A204.1 (cell line): ENCODE data around the gene NUP214.

Source experiments
- FAIRE-seq: peaks from 2 replicates; lab custom pipeline; 2012; peaks lifted over from hg19 to GRCh38; lab: Jason Lieb, UNC

NUP214 gene

GRCh38 chr9:131277287-131277909 is 152.0 kb downstream of the NUP214 start:
- no peak for FAIRE-seq

DNA sequence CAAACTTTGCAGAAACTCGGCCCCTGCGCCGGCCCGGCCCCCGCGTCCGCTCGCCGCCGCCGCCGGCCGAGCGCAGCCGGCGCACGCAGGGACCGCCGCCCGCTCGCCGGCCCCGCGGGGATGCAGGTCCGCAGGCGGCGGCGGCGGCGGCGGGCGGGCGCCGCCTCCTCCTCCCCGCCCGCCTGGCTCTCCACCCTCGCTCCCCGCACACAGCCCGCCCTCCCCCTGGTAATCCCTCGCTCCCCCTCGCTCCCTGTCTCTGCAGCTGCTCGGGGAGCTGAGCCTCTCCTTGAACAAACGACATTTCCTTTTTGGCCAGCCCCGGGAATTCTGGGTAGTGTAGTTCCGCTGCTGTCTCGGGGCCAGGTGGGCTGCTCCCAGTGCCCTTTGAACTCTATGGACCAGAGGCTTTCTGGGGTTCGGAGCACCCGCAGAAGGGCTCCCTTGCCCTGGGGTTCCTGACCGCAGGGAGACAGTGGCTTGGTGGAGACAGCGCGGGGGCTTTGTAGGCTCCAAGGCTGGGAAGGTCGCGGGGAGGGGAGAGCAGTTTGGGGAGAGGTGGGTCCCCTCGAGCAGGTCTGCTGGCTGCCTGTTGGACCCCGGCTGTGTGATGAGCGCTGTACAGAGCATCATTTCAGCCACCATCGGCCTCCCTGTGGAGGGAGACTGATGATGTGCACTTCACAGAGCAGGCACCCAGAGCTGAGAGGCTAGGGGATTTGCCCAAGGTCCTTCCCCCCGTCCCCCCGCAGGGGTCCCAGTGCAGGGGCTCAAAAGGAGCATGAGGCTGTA is 152.7 kb downstream of the NUP214 start:
- no peak for FAIRE-seq

DNA sequence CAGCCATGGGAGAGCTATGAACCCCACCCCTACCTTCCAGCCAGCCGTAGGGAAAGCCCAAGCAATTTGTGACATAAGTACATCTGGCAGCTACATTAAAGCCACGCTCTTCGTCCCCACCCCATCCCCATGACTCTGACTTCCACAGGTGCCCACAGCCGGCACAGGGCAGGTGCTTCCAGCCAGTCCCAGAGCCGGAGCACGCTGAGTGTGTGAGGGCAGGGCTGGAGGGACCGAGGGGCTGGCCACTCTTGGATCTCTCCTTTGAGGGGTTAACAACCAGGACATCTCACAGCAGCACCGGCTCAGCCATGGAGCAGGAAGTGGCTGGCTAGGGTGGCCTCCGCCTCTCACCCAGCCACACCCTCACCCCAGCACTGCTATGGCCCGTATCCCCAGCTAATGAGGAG is 153.3 kb downstream of the NUP214 start:
- no peak for FAIRE-seq

DNA sequence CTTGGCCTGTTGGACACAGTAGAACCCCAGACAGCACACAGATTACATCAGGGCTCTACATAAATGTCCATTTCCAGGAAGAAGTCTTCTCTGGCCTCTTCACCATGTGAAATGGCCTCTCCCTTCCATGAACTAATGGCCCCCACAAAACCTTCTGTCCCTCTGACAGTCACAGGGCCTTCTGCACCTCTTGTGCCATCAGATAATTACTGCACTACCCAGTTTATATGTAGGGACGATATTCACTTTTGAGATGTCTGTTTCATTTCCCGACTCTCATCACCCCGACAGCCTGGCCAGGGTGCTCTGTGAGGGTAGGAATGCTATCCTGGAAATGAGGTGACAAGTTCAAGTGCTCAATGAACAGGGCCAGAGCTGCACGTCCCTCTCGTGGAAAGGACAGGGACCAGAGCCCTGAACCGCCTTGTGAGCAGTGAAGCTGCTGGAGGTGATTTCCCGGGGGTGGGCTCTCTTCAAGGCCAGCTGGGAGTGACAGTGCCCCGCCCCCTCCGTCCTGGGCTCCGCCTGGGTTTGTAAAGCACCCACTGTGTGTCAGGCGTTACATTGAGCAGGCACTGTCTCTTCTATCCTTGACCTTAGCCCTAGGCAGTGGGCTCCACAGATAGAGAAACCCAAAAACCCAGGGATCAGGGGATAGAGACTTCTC is 153.9 kb downstream of the NUP214 start:
- no peak for FAIRE-seq

DNA sequence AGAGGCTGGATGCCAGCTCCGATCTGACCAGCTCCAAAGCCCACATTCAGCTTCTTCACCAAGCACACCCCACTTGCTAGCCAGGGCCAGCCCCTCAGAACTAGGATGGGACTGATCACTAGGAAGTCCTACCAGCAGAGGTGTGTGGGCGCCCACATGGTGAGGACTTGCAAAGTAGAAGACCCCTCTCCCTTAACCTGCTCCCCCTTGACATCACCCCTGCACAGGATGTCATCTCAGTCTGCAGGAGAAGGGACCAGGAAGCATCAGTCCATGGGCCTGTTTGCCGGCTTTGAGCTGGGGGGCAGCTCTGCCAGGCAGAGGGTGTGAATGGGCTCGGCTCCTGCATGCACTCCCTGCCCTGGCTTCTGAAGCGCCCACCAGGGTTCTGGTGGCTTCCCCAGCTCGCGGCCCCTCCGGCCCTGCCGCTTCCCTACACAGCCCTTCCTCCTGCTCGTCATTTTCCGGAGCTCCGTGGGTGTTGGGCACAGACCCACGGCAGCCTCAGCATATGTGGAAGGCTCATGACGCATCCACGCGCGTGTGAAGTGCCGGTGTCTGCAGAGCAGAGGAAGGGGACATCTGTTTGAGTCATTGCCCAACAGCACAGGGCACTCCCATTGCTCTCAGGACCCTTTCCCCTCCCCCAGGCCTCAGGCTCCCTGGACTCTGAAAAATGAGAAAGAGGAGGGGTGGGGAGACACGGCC is 154.6 kb downstream of the NUP214 start:
- FAIRE-seq, result no peak

DNA sequence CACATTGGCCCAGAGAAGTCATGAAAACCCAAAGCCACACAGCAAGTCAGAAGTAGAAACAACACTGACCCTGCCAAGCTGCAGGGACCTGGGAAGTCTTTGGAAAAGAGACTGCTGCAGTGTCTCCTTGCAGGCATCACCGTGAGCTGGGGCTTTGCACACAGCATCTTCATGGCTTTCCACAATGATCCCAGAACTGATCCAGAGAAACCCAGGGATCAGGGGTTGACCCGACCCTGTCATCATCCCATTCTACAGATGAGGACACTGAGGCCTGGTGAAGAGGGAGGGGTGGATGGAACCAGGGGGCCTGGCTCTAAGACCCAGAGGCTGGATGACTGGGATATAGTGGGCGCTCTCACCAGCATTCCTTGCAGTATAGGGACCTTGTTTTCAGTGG is 155.3 kb downstream of the NUP214 start:
- no peak for FAIRE-seq

DNA sequence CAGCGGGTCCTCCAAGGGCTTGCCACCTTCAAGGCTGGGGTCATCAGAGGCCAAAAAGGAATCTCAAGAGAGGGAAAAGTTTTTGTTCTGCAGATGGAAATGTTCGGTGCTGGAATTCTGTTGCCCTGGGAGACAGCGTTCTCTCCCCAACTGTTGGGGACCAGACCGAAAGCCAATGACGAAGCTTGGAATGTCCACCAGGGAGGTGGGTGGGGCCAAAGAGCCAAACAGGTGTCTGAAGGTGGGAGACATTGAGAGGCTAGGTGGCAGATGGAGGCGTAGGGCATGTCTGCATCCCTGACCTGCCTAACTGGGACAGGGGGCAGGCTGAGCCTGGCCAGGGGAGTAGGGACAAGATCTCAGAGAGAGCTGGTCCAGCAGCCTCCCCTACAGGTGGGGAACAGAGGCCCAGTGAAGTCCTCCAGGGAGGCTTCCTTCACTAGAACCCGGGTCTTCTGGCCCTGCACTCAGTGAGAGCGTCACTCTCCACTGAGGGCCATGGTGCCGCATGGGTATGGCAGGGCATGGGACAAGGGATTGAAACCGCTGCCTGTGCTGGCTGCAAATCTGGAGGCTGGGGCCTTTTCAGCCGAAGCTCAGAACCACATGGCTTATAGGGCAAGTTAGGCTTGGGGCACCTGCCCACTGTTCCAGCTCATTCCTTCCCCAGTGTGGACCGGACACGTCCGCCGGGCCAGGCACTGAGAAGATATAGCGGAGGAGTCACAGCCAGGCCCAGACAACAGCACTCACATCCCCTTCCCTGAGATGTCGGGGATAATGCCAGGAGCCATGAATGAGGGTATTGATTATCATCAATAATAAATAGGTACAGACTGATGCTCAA is 156.0 kb downstream of the NUP214 start:
- FAIRE-seq, result no peak

DNA sequence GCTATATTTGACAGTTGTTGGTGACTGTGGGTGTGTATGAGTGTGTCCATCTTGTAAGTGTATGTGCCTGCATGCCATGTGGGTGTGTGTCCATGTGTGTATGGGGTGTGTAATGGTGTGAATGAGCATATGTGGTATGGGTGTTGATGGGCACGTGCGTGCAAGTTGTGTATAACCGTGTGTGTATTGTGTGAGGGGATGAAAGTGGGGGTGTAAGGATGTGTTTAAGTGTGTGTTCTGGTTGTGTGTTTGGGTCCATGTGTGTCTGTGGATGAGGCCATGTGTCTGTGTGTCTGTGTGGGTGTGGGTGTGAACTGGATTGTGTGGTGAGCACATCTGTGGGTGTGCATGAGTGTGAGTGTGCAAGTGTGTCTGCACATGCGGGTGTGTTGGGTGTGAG is 156.8 kb downstream of the NUP214 start:
- FAIRE-seq, result no peak

DNA sequence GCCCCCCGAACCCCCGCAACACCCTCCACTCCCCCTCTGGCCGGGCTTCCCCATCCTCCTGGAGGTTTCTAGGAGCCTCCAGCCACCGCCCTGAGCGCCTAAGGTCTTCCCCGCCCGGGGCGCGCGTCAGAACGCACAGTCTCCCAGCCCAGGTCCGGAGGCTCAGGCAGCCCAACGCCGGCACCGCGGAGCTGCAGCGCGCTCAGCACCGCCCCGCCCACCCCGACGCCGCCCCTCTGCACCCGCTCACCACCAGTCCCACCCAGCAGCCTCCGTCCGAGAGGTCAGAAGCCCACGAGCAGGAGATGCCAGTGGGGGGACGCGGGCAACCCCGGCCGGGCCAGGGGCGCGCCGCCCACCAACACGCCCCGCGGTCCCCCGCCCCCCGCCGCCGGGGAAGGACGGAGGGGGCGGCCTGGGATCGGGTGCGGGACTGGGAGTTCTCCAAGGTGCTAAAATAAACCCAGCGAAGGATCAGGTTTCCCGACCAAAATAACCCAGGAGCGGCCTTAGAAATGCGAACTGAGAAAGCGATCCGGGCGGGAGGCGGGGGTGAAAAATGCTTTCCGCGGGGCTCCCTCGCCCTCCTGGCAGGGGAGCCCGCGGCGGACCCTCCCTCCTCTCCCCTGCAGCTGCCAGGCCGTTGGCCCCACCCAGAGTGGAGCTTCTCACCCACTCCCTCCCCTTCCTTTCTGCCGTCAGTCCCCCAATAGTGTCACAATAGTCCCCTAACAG is 157.5 kb downstream of the NUP214 start:
- no peak for FAIRE-seq
